Measurements from ENCODE around the gene PON3.

Gene PON3

GRCh38 chr7:95338832-95339231, 57.3 kb downstream of the PON3 start:
- DNase-seq, result no peak

DNA sequence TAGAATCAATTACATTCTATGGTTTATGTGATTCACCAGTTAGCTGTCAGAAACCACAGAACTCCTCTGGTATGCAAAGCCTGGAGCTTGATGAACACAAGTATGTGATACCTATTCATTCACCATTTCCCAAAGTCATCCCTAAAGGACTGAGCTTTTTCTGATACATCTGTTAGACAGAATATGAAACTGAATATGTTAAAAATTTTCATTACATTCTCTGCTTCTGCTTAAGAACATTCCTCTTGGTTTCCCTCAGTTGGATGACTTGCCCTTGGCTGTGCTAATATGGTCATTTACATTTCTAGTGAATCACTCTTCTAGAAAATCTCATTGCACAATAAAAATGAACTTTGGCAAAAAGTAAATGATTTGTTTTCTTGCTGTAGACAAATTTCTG, 61.1 kb downstream of the PON3 start:
- no peak for DNase-seq

DNA sequence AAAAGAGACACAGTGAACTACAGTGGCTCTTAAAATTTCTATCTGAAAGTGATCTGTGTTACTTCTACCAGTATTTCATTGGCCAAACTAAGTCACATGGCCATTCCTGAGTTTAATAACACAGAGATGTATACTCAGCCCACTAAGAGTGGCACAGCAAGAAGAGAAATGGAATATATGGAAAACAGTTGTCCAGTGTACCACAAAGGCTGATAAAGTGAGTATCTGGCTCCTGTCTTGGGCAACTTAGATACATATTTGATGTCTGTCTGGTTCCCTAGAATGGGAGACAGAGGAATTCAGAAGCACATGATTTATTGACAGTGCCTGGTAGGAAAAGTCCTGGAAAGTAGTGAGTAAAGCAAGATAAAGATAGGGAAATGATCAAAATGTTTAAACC, 61.7 kb downstream of the PON3 start:
- no peak for DNase-seq

DNA sequence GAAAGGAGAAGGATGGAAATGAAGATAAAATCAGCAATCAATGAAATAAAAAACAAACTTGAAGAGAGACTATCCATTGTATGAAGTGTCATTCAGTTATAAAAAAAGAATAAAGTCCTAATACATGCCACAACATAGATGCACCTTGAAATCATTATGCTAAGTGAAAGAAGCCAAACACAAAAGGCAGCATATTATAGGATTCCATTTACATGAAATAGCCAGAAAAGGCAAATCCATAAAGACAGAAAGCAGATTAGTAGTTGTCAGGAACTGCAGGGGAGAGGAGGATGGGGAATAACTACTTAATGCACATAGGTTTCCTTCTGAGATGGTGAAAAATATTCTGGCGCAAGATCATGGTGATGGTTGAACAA, 65.2 kb downstream of the PON3 start:
- no peak for DNase-seq

DNA sequence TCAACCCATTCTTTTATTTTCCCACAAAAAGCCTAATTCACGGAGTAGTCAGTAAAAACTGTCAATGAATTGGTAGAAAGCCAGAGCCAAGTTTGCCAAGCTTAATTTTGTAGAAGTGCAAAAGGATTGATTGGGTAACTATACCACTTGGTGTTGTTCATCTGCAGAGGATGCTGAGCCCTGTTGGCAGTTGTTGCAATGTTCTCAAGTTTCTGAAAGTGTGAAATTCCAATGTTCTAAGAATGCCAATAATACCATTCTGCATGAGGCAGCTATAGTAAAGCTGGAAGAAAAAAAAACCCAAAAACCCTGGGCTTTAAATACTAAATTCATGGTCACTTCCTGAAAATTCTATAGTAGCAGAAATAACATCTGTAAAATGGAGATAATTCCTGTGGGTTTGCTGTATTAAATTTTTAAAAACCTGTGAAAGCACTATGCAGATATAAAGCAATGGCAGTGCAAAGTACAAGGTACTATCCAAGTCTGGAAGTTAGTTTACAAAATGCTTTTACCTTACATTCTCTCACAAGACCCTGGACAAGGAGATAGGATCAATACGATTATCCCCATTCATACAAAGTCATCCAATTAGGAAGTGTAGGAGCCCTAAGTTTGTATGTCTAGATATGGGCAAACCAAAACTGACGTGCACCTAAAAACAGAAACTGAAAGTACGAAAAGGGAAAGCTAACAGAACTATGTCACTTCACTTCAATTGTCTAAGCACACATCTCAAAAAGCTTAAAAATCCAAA, 65.8 kb downstream of the PON3 start:
- no peak for DNase-seq

DNA sequence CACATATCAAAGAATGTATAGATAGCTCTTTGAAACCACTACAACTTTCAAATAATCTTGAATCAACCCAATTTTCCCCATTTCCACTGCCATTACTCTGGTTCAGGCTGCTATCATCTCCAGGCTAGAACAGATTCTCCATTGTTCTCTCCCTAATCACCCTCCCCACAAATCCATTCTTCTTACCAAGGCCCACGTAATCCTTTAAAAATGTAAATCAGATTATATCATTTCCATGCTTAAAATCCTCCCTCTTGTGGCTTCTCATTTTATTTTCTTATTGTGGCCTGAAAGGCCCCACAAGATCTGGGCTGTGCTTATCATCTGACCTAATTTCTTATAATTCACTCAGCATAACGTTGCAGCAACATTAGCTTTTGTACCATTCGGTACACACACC, 68.8 kb downstream of the PON3 start:
- no peak for DNase-seq

GRCh38 chr7:95324431-95324830, 71.7 kb downstream of the PON3 start, which contains the start of gene PON1:
PON1 (minus strand) TSS chr7:95324532; CDS start chr7:95324475, 57 bp downstream.
- peak; percentile 15 for DNase-seq

DNA sequence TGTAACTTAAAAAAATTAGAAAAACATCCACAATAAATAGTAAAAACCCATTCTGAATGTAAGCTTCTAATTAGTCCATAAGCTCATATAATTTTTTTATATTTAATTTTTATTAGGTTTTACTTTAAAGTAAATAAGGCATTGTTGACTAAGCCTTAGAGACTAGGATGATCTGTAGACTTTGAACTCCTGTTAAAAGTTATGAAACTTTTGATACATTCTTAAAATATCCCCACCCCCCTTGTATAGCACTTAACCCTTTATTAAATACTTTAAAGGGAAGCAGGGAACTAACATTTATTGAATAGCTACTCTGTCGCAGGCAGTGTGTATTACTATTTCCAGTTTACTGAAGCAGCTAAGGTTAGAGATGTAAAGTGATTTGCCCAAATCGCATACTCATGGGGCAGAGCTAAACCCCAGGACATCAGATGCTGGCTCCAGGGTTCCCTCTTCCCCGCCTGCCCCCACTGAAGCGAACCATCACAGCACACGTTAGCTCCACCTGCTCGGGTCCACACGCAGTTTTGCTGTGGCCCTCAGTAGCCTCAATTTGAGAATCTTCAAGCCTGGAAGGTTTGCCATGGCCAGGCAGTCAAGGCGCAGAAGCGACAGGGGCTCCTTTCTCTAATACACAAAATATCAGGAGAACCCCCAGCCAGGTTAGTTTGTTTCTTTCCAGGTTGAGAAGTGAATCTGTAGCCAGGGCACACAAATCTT, 72.6 kb downstream of the PON3 start:
- DNase-seq, result no peak

DNA sequence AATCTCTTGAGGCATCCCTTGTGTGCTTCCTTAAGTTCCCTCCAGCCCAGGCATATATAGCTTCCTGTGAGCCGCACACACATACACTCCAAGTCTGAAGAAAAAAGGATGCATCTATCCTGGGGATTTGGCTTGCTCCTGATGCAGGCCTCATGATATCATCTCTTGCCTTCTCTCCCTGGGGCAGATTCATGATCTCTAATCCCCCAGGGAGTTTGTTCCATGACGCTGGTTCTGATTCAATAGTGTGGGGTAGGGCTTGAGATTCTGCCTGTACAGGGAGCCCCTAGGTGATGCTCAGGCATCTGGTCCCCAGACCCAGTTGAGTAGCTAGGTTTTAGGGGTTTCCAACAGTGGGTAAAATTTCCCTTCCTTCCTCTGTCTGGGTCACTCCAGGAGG, 73.3 kb downstream of the PON3 start:
- DNase-seq, result no peak

DNA sequence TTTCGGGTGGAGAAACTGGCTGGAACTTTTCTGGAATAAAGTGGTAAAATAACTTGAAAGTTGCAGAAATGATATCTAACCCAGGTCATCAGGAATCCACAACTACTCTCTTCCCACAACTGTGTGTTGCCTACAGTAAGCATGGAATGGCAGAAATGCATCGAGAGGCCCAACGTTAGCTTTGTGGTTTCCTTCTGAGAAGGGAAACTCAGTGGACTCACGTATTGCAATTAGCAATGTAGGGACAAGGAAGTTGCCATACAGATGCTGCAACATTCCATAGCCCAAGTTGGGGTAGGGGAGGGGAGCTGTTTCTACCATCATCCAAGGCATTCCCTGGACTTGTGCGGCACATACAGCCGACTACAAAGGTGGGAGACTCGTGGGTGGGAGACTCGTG, 73.8 kb downstream of the PON3 start:
- DNase-seq, result no peak

GRCh38 chr7:95321720-95322119, 74.5 kb downstream of the PON3 start:
- no peak for DNase-seq

DNA sequence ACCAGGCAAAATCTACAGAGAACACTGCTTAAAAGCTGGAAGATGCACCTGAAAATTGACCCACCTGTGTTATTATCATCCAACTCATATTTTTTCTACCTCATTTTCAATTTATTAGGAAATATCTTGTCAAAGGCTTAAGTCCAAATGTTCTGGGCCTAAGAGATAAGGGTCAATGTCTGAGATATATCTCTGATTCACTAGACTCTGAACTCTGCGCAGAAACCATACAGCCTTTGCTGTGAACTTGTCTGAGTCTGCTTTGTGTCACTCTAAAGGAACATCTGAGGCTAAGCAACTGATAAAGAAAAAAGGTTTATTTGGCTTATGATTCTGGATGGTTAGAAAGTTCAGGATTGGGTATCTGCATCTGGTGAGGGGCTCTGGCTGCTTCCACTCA, 75.5 kb downstream of the PON3 start:
- no peak for DNase-seq

GRCh38 chr7:95319570-95319969, 76.6 kb downstream of the PON3 start:
- no peak for DNase-seq

- no peak for DNase-seq
These were observed 77.6 kb downstream of the PON3 start for GRCh38 chr7:95318501-95319100.

- DNase-seq, result no peak
These were observed 78.2 kb downstream of the PON3 start for GRCh38 chr7:95317966-95318365.

GRCh38 chr7:95317546-95317945, 78.6 kb downstream of the PON3 start:
- DNase-seq, result no peak

DNA sequence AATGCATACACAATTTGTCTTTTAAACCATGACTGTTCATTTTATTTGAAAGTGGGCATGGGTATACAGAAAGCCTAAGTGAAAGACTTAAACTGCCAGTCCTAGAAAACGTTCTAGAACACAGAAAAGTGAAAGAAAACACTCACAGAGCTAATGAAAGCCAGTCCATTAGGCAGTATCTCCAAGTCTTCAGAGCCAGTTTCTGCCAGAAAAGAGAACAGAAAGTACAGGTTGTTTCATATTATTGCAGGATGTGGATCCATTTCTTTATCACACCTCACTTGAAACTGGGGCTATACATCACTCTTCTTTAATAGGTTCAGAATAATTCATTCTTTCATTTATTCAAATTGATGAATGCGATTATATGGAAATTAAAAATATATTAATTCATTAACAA, 79.6 kb downstream of the PON3 start:
- DNase-seq, result no peak

GRCh38 chr7:95312561-95312960, 83.6 kb downstream of the PON3 start:
- no peak for DNase-seq

- DNase-seq, result no peak
These were observed 84.8 kb downstream of the PON3 start for GRCh38 chr7:95311389-95311788.

DNA sequence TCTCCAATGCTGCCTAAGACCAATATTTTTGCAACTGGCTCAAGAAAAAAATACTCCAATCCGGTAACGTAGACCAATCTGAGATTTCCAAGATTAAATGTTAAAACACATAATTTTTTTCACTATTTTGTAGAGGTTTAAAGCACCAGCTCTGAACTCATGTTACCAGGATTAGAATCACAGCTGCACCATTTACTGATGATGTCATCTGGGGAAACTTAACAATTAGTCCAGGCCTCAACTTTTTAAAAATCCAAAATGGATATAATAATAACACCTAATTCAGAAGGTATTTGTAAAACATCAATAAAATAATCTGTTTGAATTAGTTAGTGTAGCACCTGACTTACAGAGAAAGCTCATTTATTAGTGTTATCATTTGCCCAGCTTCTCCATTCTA, 86.2 kb downstream of the PON3 start:
- no peak for DNase-seq

Data from stimulated activated CD4-positive, alpha-beta T cell treated with anti-CD3 and anti-CD28 coated beads, Interleukin-15, amount 100 ng/mL, for 24 hours (primary cell).